HepG2 (cell line): ENCODE data around the gene ITPK1. TPM values are rescaled to one million over a fixed set of nuclear protein-coding genes. Genes with fewer than 3 reads are reported as not detected.

ENCODE experiments used
- ATAC-seq: fragments of 200-7000 bp; cut with Tn5 transposase; 3 replicates; pipeline ENCODE4 v1.9.1; 2020; ENCODE audit warnings: mild to moderate bottlenecking, moderate library complexity
- BruUV-seq: library from RNA; stranded (reverse); fragments of 400-500 nt; replicated peaks from 2 replicates; lab custom pipeline; 2021; lab: Mats Ljungman, UMichigan
- CTCF ChIA-PET: fragments of 300-600 bp; formaldehyde crosslinking; extraction: SDS; loops from one replicate; lab custom pipeline; 2021; ENCODE audit warnings: low total read pairs, inconsistent platforms, low intra/inter-chr PET ratio; lab: Yijun Ruan, JAX
- POLR2A ChIA-PET: fragments of 350-600 bp; sonication (Branson Sonifier 250); formaldehyde crosslinking; loops from one replicate; lab custom pipeline; 2020; ENCODE audit warnings: antibody characterized with exemption, inconsistent platforms; lab: Yijun Ruan, JAX
- DNase-seq: peaks from one replicate; pipeline ENCODE4 v3.0.0-alpha.2; 2015; ENCODE audit warnings: low spot score
- FAIRE-seq: peaks from 3 replicates; lab custom pipeline; 2011; peaks lifted over from hg19 to GRCh38; lab: Jason Lieb, UNC
- H2AFZ ChIP-seq: one replicate; pipeline ENCODE4 v1.6.1; 2011; ENCODE audit warnings: low read length, inconsistent platforms
- H3K27ac ChIP-seq: fragments of 300-600 bp; 3 replicates; pipeline ENCODE4 v1.8.0; 2011; ENCODE audit warnings: mixed run types, mild to moderate bottlenecking, mixed read lengths, low read length, inconsistent platforms; ENCODE audit not compliant: insufficient read depth; ENCODE audit errors: extremely low read length
- H3K27me3 ChIP-seq, 2 experiments: fragments of 200-600 bp in 1 of 2; 2 replicates in 1 of 2; 3 replicates in 1 of 2; pipeline versions ENCODE4 v1.6.0 to v1.8.0; 2011; ENCODE audit warnings: low read length in 2 of 2, mild to moderate bottlenecking in 2 of 2, moderate library complexity in 2 of 2, inconsistent platforms in 1 of 2; ENCODE audit not compliant: insufficient read depth in 2 of 2, control insufficient read depth in 1 of 2
- H3K36me3 ChIP-seq, 2 experiments: fragments of 200-600 bp in 1 of 2; replicated peaks in 1 of 2; 2 replicates in 1 of 2; 3 replicates in 1 of 2; pipeline versions ENCODE4 v1.5.1 to v1.8.0; 2011; ENCODE audit warnings: low read length in 2 of 2, inconsistent platforms in 1 of 2; ENCODE audit not compliant: insufficient read depth in 2 of 2, control insufficient read depth in 1 of 2
- H3K4me1 ChIP-seq: 2 replicates; pipeline ENCODE4 v1.5.1; 2012; ENCODE audit warnings: low read length, inconsistent platforms; ENCODE audit not compliant: insufficient read depth
- H3K4me2 ChIP-seq: 2 replicates; pipeline ENCODE4 v1.6.0; 2011; ENCODE audit warnings: low read depth, low read length, inconsistent platforms
- H3K4me3 ChIP-seq, 3 experiments: fragments of 200-600 bp in 1 of 3; sonication (generic), shearing (Covaris generic) in 1 of 3; replicated peaks in 1 of 3; 2 replicates each; pipeline ENCODE4 v1.5.1; 2011 to 2016; ENCODE audit warnings: low read length in 3 of 3, inconsistent platforms in 2 of 3, low read depth in 2 of 3, mild to moderate bottlenecking in 2 of 3, control low read depth in 1 of 3, mixed read lengths in 1 of 3; ENCODE audit not compliant: insufficient read depth in 1 of 3
- H3K79me2 ChIP-seq: one replicate; pipeline ENCODE4 v1.6.1; 2011; ENCODE audit warnings: low read length, inconsistent platforms; ENCODE audit not compliant: insufficient read depth
- H3K9ac ChIP-seq: 2 replicates; pipeline ENCODE4 v1.6.0; 2011; ENCODE audit warnings: mild to moderate bottlenecking, low read depth, low read length, inconsistent platforms; ENCODE audit not compliant: insufficient read depth
- H3K9me3 ChIP-seq: 2 replicates; pipeline ENCODE4 v1.5.1; 2012; ENCODE audit warnings: mild to moderate bottlenecking, low read length
- H4K20me1 ChIP-seq: 2 replicates; pipeline ENCODE4 v1.6.0; 2011; ENCODE audit warnings: inconsistent platforms, mild to moderate bottlenecking, low read length, moderate library complexity; ENCODE audit not compliant: insufficient read depth
- DR1 ChIP-seq: sonication (generic); formaldehyde crosslinking; IDR thresholded peaks from 2 replicates; pipeline ENCODE4 v1.8.0; 2021; ENCODE audit warnings: mild to moderate bottlenecking, missing genetic modification reagents, inconsistent platforms
- MIER2 ChIP-seq: IDR thresholded peaks from 2 replicates; pipeline ENCODE4 v1.6.1; 2016; ENCODE audit warnings: missing biosample characterization, missing genetic modification reagents
- NRL ChIP-seq: sonication (generic); formaldehyde crosslinking; IDR thresholded peaks from 2 replicates; pipeline ENCODE4 v1.5.0; 2020; ENCODE audit warnings: missing genetic modification reagents, mild to moderate bottlenecking, moderate library complexity, borderline replicate concordance
- PAX8 ChIP-seq: sonication (generic); formaldehyde crosslinking; IDR thresholded peaks from 2 replicates; pipeline ENCODE4 v1.8.0; 2022; ENCODE audit warnings: mild to moderate bottlenecking, missing genetic modification reagents, borderline replicate concordance
- PCBP2 ChIP-seq: fragments of 200-400 bp; formaldehyde crosslinking; optimal IDR thresholded peaks from 2 replicates; pipeline ENCODE3; 2018; ENCODE audit warnings: low read length, low read depth; ENCODE audit not compliant: poor library complexity, severe bottlenecking
- RORA ChIP-seq: sonication (generic); formaldehyde crosslinking; IDR thresholded peaks from 2 replicates; pipeline ENCODE4 v1.5.0; 2020; ENCODE audit warnings: mild to moderate bottlenecking, missing genetic modification reagents, moderate library complexity
- SP1 ChIP-seq, 2 experiments: fragments of 450-650 bp in 1 of 2; sonication (generic) in 1 of 2; formaldehyde crosslinking in 1 of 2; IDR thresholded peaks; 2 replicates each; pipeline versions ENCODE4 v1.4.0 to v1.6.1; 2016 to 2020; ENCODE audit warnings: missing genetic modification reagents in 1 of 2
- ZFX ChIP-seq: sonication (generic); formaldehyde crosslinking; IDR thresholded peaks from 2 replicates; pipeline ENCODE4 v1.4.0; 2020; ENCODE audit warnings: mild to moderate bottlenecking, low read depth, missing genetic modification reagents, moderate library complexity
- ZMYM2 ChIP-seq: sonication (generic); formaldehyde crosslinking; IDR thresholded peaks from 2 replicates; pipeline ENCODE4 v1.8.0; 2022; ENCODE audit warnings: mild to moderate bottlenecking, missing genetic modification reagents
- ZNF263 ChIP-seq: sonication (generic); formaldehyde crosslinking; IDR thresholded peaks from 2 replicates; pipeline ENCODE4 v1.4.0; 2020; ENCODE audit warnings: missing genetic modification reagents
- ZNF34 ChIP-seq: sonication (generic); formaldehyde crosslinking; IDR thresholded peaks from 2 replicates; pipeline ENCODE4 v1.4.0; 2020; ENCODE audit warnings: mild to moderate bottlenecking, missing genetic modification reagents, borderline replicate concordance
- ZNF570 ChIP-seq: sonication (generic); formaldehyde crosslinking; IDR thresholded peaks from 2 replicates; pipeline ENCODE4 v1.4.0; 2020; ENCODE audit warnings: mild to moderate bottlenecking, missing genetic modification reagents, borderline replicate concordance
- ZNF598 ChIP-seq: sonication (generic); formaldehyde crosslinking; IDR thresholded peaks from 2 replicates; pipeline ENCODE4 v1.5.1; 2020; ENCODE audit warnings: mild to moderate bottlenecking, missing genetic modification reagents, borderline replicate concordance
- ZNF629 ChIP-seq: sonication (generic); formaldehyde crosslinking; conservative IDR thresholded peaks from 2 replicates; pipeline ENCODE4 v1.5.0; 2020; ENCODE audit warnings: missing genetic modification reagents
- ZNF761 ChIP-seq: sonication (generic); formaldehyde crosslinking; conservative IDR thresholded peaks from 2 replicates; pipeline ENCODE4 v1.4.0; 2020; ENCODE audit warnings: mild to moderate bottlenecking, missing genetic modification reagents
- WGBS: methylation state at CpG from one replicate; pipeline ENCODE4 v1.1.6; 2017; ENCODE audit warnings: low lambda C conversion rate; 5-methylcytosine and 5-hydroxymethylcytosine counted together
- in situ Hi-C: cut with HindIII; loops from 2 replicates; pipeline ENCODE4 v1.10.0; 2017; ENCODE audit warnings: low pct_unique_long_range_greater_than_20kb; ENCODE audit not compliant: extremely low pct_ligation_motif_present
- intact Hi-C: fragments of 100-400 bp; cut with micrococcal nuclease; formaldehyde crosslinking; loops from one replicate; pipeline ENCODE4 v1.10.0; 2022; ENCODE audit not compliant: unreplicated experiment
- polyA plus RNA-seq, 8 experiments: library from polyadenylated mRNA; depleted of rRNA in 3 of 8; stranded (reverse) in 7 of 8; unstranded in 1 of 8; fragments of >200 nt; fragmentation: Illumina TruSeq in 4 of 8; extraction: Trizol in 4 of 8; gene quantifications; 2 replicates each; pipeline versions ENCODE4 v1.2.1 to v1.2.3, GENCODE V29; 2011 to 2016; ENCODE audit warnings: low read depth in 4 of 8, missing spikeins in 1 of 8, mixed read lengths in 1 of 8; ENCODE audit not compliant: insufficient read depth in 1 of 8
- total RNA-seq, 5 experiments: library from RNA; depleted of rRNA; stranded (reverse); fragments of >200 nt; fragmentation: Illumina TruSeq; extraction: Trizol; gene quantifications; 2 replicates each; pipeline ENCODE4 v1.2.3, GENCODE V29; 2016; ENCODE audit warnings: low read depth in 1 of 5
- TF ChIP-seq, protein P1 (sequence below): sonication (generic); formaldehyde crosslinking; IDR thresholded peaks from 2 replicates; pipeline ENCODE4 v1.4.0; 2020; ENCODE audit warnings: missing genetic modification reagents, mild to moderate bottlenecking, borderline replicate concordance

The ITPK1 gene
- total and polyA plus RNA-seq, 2 of the 13 experiments (the other 11 are each of a cell fraction or from before 2014, with no cell fraction given): 20.5 to 47.5 TPM

DNA sequence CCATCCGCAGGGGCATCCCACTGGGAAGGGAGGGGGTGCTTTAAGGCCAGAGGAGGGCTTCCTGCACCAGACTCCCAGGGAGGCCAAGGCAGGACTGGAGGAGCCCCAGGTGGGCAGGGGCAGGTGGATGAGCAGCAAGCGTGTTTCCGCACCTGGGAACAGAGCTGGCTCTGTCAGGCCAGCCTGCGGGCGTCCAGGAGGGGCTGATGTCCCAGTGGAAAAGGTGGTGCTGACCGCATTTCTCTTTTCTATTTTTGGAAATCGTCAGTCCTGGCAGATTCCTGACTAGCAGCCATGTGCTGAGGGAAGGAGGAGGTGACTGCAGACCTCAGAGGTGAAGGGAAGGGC, 165.6 kb downstream of the ITPK1 start:
- intact Hi-C loops: no loop called here
- no peak overlapping the region for H3K9ac ChIP-seq
- no peak overlapping the region for H3K4me3 ChIP-seq
- TF ChIP-seq RORA (CRISPR knock-in tag): no peak
- TF ChIP-seq PCBP2: no peak
- TF ChIP-seq SP1 (IDR thresholded peaks at IDR 0.05): no peak
- TF ChIP-seq SP1 (CRISPR knock-in tag; IDR thresholded peaks at IDR 0.05): no peak
- no peak for TF ChIP-seq MIER2
- TF ChIP-seq ZMYM2 (CRISPR knock-in tag): no peak
- TF ChIP-seq PAX8 (CRISPR knock-in tag): no peak
- TF ChIP-seq ZFX (CRISPR knock-in tag): no peak
- no peak for TF ChIP-seq NRL (CRISPR knock-in tag)
- no peak for TF ChIP-seq ZNF570 (CRISPR knock-in tag)
- TF ChIP-seq ZNF761 (CRISPR knock-in tag): no peak
- TF ChIP-seq ZNF629: no peak
- TF ChIP-seq, protein P1, sequence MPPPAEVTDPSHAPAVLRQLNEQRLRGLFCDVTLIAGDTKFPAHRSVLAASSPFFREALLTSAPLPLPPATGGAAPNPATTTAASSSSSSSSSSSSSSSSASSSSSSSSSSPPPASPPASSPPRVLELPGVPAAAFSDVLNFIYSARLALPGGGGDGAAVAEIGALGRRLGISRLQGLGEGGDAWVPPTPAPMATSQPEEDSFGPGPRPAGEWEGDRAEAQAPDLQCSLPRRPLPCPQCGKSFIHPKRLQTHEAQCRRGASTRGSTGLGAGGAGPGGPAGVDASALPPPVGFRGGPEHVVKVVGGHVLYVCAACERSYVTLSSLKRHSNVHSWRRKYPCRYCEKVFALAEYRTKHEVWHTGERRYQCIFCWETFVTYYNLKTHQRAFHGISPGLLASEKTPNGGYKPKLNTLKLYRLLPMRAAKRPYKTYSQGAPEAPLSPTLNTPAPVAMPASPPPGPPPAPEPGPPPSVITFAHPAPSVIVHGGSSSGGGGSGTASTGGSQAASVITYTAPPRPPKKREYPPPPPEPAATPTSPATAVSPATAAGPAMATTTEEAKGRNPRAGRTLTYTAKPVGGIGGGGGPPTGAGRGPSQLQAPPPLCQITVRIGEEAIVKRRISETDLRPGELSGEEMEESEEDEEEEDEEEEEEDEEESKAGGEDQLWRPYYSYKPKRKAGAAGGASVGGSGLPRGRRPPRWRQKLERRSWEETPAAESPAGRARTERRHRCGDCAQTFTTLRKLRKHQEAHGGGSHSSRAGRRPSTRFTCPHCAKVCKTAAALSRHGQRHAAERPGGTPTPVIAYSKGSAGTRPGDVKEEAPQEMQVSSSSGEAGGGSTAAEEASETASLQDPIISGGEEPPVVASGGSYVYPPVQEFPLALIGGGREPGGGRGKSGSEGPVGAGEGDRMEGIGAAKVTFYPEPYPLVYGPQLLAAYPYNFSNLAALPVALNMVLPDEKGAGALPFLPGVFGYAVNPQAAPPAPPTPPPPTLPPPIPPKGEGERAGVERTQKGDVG (CRISPR knock-in tag): no peak
- no peak for TF ChIP-seq ZNF598
- no peak for TF ChIP-seq ZNF263 (CRISPR knock-in tag)
- TF ChIP-seq DR1 (CRISPR knock-in tag): no peak
- no peak for TF ChIP-seq ZNF34
- TF ChIP-seq, all 625 proteins: peak for 0
- H4K20me1 ChIP-seq: no peaks in the 10 kb centered on the region
- FAIRE-seq (no peak), ATAC-seq (no peak), DNase-seq (no peak)
- ChIA-PET CTCF (no interaction called here), POLR2A (no interaction called here)
- no peaks in the 10 kb centered on the region for H3K9me3 ChIP-seq
- H3K27me3 ChIP-seq: no peaks in the 10 kb centered on the region; a peak in 1 of 5 replicates
- peaks cover 7 to 13% of the 10 kb centered on the region in 2 experiments; a peak in 1 of 5 replicates for H3K36me3 ChIP-seq
- no peak overlapping the region for H2AFZ ChIP-seq
- no peak overlapping the region for H3K4me2 ChIP-seq
- in situ Hi-C loops: loop anchor here (5.0 to 10.0 kb wide), 2 partner anchors 165 to 187 kb away; partner anchors contain the start of gene ITPK1
- BruUV-seq: no TSS peak
- WGBS: 100% methylated on average over 6 of the region's 7 CpGs
- no peaks in the 10 kb centered on the region for H3K79me2 ChIP-seq
- H3K27ac ChIP-seq: no peak overlapping the region
- H3K4me1 ChIP-seq: no peaks in the 10 kb centered on the region
